H7 (cell line): ENCODE data around the gene PCDHA6. TPM values are rescaled to one million over a fixed set of nuclear protein-coding genes. Genes with fewer than 3 reads are reported as not detected.
"Not testable (repeated sequence)": the region's sequence is repeated elsewhere in the genome, so short reads cannot be mapped to it uniquely, and the experiment has no call there.

Experiments used
- DNase-seq: peaks from one replicate; pipeline ENCODE4 v3.0.0; 2012
- H3K27me3 ChIP-seq: 2 replicates; pipeline ENCODE4 v1.6.0; 2011; ENCODE audit warnings: mild to moderate bottlenecking, low read length; ENCODE audit not compliant: control insufficient read depth, insufficient read depth
- H3K36me3 ChIP-seq: replicated peaks from 2 replicates; pipeline ENCODE4 v1.5.1; 2011; ENCODE audit warnings: low read length; ENCODE audit not compliant: control insufficient read depth, insufficient read depth
- H3K4me3 ChIP-seq: 2 replicates; pipeline ENCODE4 v1.5.1; 2011; ENCODE audit warnings: low read depth, mild to moderate bottlenecking, control low read depth, low read length, moderate library complexity; ENCODE audit not compliant: insufficient read depth
- total RNA-seq: library from RNA; depleted of rRNA; stranded (reverse); fragments of >200 nt; shearing (Covaris generic); gene quantifications from 2 replicates; pipeline ENCODE4 v1.2.3, GENCODE V29; 2014

Gene PCDHA6
- total RNA-seq, 1 experiment from 2014 or later: 0.42 TPM

DNA sequence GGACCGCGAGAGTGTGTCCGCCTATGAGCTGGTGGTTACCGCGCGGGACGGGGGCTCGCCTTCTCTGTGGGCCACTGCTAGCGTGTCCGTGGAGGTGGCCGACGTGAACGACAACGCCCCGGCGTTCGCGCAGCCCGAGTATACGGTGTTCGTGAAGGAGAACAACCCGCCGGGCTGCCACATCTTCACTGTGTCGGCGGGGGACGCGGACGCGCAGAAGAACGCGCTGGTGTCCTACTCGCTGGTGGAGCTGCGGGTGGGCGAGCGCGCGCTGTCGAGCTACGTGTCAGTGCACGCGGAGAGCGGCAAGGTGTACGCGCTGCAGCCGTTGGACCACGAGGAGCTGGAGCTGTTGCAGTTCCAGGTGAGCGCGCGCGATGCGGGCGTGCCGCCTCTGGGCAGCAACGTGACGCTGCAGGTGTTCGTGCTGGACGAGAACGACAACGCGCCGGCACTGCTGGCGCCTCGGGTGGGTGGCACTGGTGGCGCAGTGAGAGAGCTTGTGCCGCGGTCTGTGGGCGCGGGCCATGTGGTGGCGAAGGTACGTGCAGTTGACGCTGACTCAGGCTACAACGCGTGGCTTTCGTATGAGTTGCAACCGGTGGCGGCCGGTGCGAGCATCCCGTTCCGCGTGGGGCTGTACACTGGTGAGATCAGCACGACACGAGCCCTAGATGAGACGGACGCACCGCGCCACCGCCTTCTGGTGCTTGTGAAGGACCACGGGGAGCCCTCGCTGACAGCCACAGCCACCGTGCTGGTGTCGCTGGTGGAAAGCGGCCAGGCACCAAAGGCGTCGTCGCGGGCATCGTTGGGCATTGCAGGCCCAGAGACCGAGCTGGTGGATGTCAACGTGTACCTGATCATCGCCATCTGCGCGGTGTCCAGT, 8.1 kb downstream of the PCDHA6 start:
- Histone ChIP-seq H3K4me3 (no peak overlapping the region), H3K27me3 (no peaks in the 10 kb centered on the region)
- DNase-seq: no peak

DNA sequence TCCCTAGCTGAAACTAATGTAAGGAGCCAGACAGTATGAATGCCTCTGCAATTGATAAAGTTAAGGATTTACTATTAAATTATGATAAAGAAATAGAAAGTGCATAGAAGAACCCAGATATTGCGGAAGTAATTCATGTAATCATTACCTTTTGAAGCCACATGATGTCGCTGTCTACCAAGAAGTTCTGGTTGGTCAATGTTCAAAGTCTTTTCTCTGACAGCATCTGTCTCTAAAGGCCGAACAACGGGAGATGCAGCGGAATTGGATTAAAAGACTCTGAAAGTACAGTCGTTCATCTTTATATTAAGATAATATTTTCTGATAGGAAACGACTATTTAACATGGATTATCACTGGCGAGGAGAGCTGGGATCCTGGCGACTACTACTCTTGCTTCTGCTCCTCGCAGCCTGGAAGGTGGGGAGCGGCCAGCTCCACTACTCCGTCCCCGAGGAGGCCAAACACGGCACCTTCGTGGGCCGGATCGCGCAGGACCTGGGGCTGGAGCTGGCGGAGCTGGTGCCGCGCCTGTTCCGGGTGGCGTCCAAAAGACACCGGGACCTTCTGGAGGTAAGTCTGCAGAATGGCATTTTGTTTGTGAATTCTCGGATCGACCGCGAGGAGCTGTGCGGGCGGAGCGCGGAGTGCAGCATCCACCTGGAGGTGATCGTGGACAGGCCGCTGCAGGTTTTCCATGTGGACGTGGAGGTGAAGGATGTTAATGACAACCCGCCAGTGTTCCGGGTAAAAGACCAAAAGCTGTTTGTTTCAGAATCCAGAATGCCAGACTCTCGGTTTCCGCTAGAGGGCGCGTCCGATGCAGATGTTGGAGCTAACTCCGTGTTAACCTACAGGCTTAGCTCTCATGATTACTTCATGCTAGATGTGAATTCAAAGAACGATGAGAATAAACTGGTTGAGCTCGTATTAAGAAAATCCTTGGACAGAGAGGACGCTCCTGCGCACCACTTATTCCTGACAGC, 13.5 kb downstream of the PCDHA6 start, which contains the start of gene PCDHA8:
Gene PCDHA8 (plus strand): TSS at position 210 of the 985 bp plus-strand sequence. CDS start 135 bp downstream, at position 345.
- Histone ChIP-seq H3K4me3 (no peak within 1 kb of the TSS; the same call in 1 of the 2 replicates), H3K27me3 (no peaks in the 10 kb centered on the region), H3K36me3 (no peaks in the 10 kb centered on the region)
- peak; percentile 78 for DNase-seq

More for the DNA sequence above, 8.1 kb downstream of the PCDHA6 start:
- H3K36me3 ChIP-seq: no peaks in the 10 kb centered on the region

DNA sequence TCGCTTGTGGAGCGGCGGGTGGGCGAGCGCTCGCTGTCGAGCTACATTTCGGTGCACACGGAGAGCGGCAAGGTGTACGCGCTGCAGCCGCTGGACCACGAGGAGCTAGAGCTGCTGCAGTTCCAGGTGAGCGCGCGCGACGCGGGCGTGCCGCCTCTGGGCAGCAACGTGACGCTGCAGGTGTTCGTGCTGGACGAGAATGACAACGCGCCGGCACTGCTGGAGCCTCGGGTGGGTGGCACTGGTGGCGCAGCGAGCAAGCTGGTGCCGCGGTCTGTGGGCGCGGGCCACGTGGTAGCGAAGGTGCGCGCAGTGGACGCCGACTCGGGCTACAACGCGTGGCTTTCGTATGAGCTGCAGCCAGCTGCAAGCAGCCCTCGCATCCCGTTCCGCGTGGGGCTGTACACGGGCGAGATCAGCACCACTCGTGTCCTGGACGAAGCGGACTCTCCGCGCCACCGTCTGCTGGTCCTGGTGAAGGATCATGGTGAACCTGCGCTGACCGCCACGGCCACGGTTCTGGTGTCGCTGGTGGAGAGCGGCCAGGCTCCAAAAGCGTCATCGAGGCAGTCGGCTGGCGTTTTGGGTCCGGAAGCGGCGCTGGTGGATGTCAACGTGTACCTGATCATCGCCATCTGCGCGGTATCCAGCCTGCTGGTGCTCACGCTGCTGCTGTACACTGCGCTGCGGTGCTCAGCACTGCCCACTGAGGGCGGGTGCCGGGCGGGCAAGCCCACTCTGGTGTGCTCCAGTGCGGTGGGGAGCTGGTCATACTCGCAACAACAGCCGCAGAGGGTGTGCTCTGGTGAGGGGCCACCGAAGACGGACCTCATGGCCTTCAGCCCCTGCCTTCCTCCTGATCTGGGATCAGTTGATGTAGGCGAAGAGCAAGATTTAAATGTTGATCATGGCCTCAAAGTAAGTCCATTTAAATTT, 15.3 kb downstream of the PCDHA6 start:
- Histone ChIP-seq H3K36me3 (no peaks in the 10 kb centered on the region), H3K27me3 (no peaks in the 10 kb centered on the region), H3K4me3 (no peak overlapping the region)
- DNase-seq: no peak

DNA sequence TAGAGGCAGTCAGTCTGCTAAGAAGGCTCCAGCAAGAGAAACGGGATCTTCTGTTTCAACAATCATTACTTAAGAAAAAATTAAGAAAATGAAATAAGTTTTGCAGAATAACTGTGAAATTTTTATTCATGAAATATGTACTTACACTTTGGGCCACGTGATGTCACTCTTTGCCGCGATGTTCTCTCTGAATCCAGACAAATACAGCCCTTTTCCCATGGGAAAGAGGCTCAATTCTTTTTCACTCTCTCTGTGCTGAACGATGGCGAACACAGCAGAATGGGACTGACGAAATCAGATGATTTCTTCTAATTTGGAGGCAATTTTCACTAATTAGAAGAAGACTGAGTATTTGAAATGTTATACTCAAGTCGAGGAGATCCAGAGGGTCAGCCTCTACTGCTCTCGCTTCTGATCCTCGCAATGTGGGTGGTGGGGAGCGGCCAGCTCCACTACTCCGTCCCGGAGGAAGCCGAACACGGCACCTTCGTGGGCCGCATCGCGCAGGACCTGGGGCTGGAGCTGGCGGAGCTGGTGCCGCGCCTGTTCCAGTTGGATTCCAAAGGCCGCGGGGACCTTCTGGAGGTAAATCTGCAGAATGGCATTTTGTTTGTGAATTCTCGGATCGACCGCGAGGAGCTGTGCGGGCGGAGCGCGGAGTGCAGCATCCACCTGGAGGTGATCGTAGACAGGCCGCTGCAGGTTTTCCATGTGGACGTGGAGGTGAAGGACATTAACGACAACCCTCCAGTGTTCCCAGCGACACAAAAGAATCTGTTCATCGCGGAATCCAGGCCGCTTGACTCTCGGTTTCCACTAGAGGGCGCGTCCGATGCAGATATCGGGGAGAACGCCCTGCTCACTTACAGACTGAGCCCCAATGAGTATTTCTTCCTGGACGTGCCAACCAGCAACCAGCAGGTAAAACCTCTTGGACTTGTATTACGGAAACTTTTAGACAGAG, 20.7 kb downstream of the PCDHA6 start, which contains the start of gene PCDHA9:
Gene PCDHA9 (plus strand): TSS at position 244 of the 964 bp plus-strand sequence. CDS start 114 bp downstream, at position 358.
- DNase-seq, H3K36me3 ChIP-seq, H3K27me3 ChIP-seq: not testable (repeated sequence)
- peak within 1 kb of the TSS; percentile 1; the same call in 1 of the 2 replicates for H3K4me3 ChIP-seq

DNA sequence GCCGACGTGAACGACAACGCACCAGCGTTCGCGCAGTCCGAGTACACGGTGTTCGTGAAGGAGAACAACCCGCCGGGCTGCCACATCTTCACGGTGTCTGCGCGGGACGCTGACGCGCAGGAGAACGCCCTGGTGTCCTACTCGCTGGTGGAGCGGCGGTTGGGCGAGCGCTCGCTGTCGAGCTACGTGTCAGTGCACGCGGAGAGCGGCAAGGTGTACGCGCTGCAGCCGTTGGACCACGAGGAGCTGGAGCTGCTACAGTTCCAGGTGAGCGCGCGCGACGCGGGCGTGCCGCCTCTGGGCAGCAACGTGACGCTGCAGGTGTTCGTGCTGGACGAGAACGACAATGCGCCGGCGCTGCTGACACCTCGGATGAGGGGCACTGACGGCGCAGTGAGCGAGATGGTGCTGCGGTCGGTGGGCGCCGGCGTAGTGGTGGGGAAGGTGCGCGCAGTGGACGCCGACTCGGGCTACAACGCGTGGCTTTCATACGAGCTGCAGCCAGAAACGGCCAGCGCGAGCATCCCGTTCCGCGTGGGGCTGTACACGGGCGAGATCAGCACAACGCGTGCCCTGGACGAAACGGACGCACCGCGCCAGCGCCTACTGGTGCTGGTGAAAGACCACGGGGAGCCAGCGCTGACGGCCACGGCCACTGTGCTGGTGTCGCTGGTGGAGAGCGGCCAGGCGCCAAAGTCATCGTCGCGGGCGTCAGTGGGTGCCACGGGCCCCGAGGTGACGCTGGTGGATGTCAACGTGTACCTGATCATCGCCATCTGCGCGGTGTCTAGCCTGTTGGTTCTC, 22.3 kb downstream of the PCDHA6 start:
- not testable (repeated sequence) for H3K27me3 ChIP-seq, DNase-seq, H3K4me3 ChIP-seq, H3K36me3 ChIP-seq

DNA sequence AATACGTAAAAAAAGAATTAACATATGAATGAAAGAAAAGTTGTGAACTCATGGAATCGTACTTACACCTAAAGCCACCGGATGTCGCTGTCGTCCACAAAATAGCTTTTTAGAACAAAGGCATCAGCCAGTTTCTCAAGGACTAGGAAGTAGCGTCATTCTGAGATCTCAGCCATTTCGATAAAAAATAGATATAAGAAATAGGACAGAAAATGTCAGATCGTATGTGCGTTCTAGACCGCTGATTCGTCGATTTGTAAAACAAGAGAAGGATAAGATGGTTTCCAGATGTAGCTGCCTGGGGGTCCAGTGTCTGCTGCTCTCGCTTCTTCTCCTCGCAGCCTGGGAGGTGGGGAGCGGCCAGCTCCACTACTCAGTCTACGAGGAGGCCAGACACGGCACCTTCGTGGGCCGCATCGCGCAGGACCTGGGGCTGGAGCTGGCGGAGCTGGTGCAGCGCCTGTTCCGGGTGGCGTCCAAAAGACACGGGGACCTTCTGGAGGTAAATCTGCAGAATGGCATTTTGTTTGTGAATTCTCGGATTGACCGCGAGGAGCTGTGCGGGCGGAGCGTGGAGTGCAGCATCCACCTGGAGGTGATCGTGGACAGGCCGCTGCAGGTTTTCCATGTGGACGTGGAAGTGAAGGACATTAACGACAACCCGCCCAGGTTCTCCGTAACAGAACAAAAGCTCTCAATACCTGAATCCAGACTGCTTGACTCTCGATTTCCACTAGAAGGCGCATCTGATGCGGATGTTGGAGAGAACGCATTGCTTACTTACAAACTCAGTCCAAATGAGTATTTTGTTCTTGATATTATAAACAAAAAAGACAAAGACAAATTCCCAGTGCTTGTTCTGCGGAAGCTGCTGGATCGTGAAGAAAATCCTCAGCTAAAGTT, 28.3 kb downstream of the PCDHA6 start, which contains the start of gene PCDHA10:
Gene PCDHA10 (plus strand): TSS at position 126 of the 903 bp plus-strand sequence. CDS start 152 bp downstream, at position 278.
- DNase-seq: peak; percentile 75
- H3K36me3 ChIP-seq: no peaks in the 10 kb centered on the region
- H3K4me3 ChIP-seq: peak within 1 kb of the TSS; percentile 41; the same call in 1 of the 2 replicates
- H3K27me3 ChIP-seq: no peaks in the 10 kb centered on the region

DNA sequence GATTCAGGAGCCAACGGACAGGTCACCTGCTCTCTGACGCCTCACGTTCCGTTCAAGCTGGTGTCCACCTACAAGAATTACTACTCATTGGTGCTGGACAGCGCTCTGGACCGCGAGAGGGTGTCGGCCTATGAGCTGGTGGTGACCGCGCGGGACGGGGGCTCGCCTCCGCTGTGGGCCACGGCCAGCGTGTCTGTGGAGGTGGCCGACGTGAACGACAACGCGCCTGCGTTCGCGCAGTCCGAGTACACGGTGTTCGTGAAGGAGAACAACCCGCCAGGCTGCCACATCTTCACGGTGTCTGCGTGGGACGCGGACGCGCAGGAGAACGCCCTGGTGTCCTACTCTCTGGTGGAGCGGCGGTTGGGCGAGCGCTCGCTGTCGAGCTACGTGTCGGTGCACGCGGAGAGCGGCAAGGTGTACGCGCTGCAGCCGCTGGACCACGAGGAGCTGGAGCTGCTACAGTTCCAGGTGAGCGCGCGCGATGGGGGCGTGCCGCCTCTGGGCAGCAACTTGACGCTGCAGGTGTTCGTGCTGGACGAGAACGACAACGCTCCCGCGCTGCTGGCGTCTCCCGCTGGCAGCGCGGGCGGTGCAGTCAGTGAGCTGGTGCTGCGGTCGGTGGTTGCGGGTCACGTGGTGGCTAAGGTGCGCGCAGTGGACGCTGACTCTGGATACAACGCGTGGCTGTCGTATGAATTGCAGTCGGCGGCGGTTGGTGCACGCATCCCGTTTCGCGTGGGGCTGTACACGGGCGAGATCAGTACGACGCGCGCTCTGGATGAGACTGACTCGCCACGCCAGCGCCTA, 29.6 kb downstream of the PCDHA6 start:
- Histone ChIP-seq H3K36me3 (peaks cover 1% of the 10 kb centered on the region), H3K27me3 (no peaks in the 10 kb centered on the region), H3K4me3 (no peak overlapping the region)
- no peak for DNase-seq

DNA sequence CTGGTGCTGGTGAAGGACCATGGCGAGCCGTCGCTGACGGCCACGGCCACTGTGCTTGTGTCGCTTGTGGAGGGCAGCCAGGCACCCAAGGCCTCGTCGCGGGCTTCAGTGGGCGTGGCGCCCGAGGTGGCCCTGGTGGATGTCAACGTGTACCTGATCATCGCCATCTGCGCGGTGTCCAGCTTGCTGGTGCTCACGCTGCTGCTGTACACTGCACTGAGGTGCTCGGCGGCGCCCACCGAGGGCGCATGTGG, 30.2 kb downstream of the PCDHA6 start:
- Histone ChIP-seq H3K36me3 (peaks cover 1% of the 10 kb centered on the region), H3K4me3 (no peak overlapping the region), H3K27me3 (no peaks in the 10 kb centered on the region)
- DNase-seq: no peak

DNA sequence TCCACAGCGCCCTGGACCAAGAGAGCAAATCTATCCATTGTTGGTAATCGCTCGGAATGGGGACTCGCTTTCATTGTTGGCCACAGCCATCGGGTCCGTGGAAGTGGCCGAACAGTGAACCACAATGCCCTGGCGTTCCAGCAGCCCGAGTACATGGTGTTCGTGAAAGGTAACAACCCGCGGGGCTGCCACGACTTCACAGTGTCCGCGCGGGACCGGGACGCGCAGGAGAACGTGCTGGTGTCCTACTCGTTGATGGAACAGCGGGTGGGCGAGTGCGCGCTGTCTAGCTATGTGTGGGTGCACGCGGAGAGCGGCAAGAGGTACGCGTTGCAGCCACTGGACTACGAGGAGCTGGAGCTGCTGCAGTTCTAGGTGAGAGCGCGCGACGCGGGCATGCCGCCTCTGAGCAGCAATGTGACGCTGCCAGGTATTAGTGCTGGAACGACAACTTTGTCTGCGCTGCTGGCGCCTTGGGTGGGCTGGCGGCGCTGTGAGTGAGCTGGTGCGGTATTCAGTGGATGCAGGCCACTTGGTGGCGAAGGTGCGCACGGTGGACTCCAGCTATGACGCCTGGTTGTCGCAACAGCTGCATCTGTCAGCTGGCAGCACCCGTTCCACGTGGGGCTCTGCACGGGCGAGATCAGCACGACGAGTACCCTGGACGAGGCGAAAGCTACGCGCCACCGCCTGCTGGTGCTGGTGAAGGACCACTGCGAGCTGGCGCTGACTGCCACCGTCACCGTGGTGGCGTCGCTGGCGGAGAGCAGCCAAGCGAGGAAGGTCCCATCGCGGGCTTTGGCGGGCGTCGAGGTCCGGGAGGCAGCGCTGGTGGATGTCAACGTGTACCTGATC, 34.9 kb downstream of the PCDHA6 start:
- no peak overlapping the region for H3K4me3 ChIP-seq
- H3K27me3 ChIP-seq: no peaks in the 10 kb centered on the region
- no peak for DNase-seq
- peaks cover 1% of the 10 kb centered on the region for H3K36me3 ChIP-seq
